Subcutaneous adipose tissue (tissue), 4 donors: ENCODE results near the gene FLNB. TPM values are rescaled to one million over a fixed set of nuclear protein-coding genes. Genes with fewer than 3 reads are reported as not detected.

Experiments used
- CTCF ChIP-seq: fragments of 450-650 bp; IDR thresholded peaks from one replicate; pipeline ENCODE4 v1.5.1; 2016; ENCODE audit warnings: low read depth, mild to moderate bottlenecking, control low read depth, antibody characterized with exemption, moderate library complexity
- total RNA-seq, 4 donors: library from RNA; depleted of rRNA; stranded (reverse); fragments of >200 nt; gene quantifications; one replicate each; pipeline ENCODE4 v1.1.0, GENCODE V29; 2016

Gene FLNB
- total RNA-seq, 4 donors from 2014 or later = 62.2 to 158 (median 75.8) TPM

- TF ChIP-seq CTCF = no peak
These were observed 161.1 kb downstream of the FLNB start for GRCh38 chr3:58169371-58169770.

- no peak for TF ChIP-seq CTCF
These were observed 162.2 kb downstream of the FLNB start for GRCh38 chr3:58170376-58170775.

GRCh38 chr3:58171126-58171525 lies 162.9 kb downstream of the FLNB start:
- no peak for TF ChIP-seq CTCF

- TF ChIP-seq CTCF = no peak
These were observed 164.9 kb downstream of the FLNB start for GRCh38 chr3:58173029-58173668.

- TF ChIP-seq CTCF = no peak
These were observed 165.6 kb downstream of the FLNB start for GRCh38 chr3:58173669-58174398.

- no peak for TF ChIP-seq CTCF
These were observed 166.9 kb downstream of the FLNB start for GRCh38 chr3:58175187-58175436.

GRCh38 chr3:58175437-58176184 lies 167.4 kb downstream of the FLNB start:
- no peak for TF ChIP-seq CTCF
